Gastrocnemius medialis (tissue), 4 donors: ENCODE data around the gene G3BP1. TPM values are rescaled to one million over a fixed set of nuclear protein-coding genes. Genes with fewer than 3 reads are reported as not detected.

ENCODE experiments used
- ATAC-seq, 2 donors: fragments of 150-250 bp; one replicate each; pipeline ENCODE4 v1.9.1; 2016
- DNase-seq, 2 donors: peaks; one replicate each; pipeline ENCODE4 v3.0.0-alpha.2; 2019
- H3K27ac ChIP-seq, 4 donors: fragments of 200-600 bp; sonication (generic); 1 replicate in 1 of 4; 2 replicates in 3 of 4; pipeline ENCODE4 v1.5.1; 2016 to 2018; ENCODE audit warnings: mild to moderate bottlenecking in 2 of 4, moderate library complexity in 1 of 4
- H3K27me3 ChIP-seq, 3 donors: fragments of 200-600 bp; sonication (generic) in 2 of 3; 1 replicate in 1 of 3; 2 replicates in 2 of 3; pipeline versions ENCODE4 v1.5.1 to v1.6.0; 2016 to 2019; ENCODE audit warnings: mild to moderate bottlenecking in 1 of 3, moderate library complexity in 1 of 3
- H3K36me3 ChIP-seq, 2 donors: fragments of 200-600 bp; sonication (generic) in 1 of 2; one replicate each; pipeline ENCODE4 v1.5.1; 2017 to 2018
- H3K4me1 ChIP-seq, 2 donors: fragments of 200-600 bp; sonication (generic) in 1 of 2; one replicate each; pipeline ENCODE4 v1.5.1; 2016 to 2017; ENCODE audit warnings: mild to moderate bottlenecking in 2 of 2
- H3K4me3 ChIP-seq, 4 donors: fragments of 200-600 bp; sonication (generic) in 3 of 4; 1 replicate in 1 of 4; 2 replicates in 3 of 4; pipeline ENCODE4 v1.5.1; 2016 to 2019; ENCODE audit warnings: mild to moderate bottlenecking in 2 of 4
- H3K9me3 ChIP-seq, 3 donors: fragments of 200-600 bp; sonication (generic) in 2 of 3; 1 replicate in 1 of 3; 2 replicates in 2 of 3; pipeline ENCODE4 v1.5.1; 2016 to 2019
- POLR2A ChIP-seq, 2 donors: fragments of 450-650 bp; IDR thresholded peaks; one replicate each; pipeline ENCODE4 v1.6.1; 2017; ENCODE audit warnings: antibody characterized with exemption in 2 of 2, mild to moderate bottlenecking in 2 of 2, moderate library complexity in 2 of 2
- in situ Hi-C, 4 donors: fragments of 200-750 bp; cut with MboI; loops; one replicate each; pipeline versions ENCODE4 v1.15.0 to v1.8.0; 2017; ENCODE audit warnings: low sequenced_read_pairs in 4 of 4
- intact Hi-C: fragments of 100-400 bp; cut with DNase I; formaldehyde crosslinking; loops from one replicate; pipeline ENCODE4 v1.15.1; 2023; ENCODE audit warnings: low total_unique reads
- total RNA-seq, 4 donors: library from RNA; depleted of rRNA; stranded (reverse); fragments of >200 nt; gene quantifications; one replicate each; pipeline versions ENCODE4 v1.1.0 to v1.2.3, GENCODE V29; 2016
- TF ChIP-seq, protein P1 (sequence below), 5 experiments: fragments of 450-650 bp in 3 of 5; fragments of 200-600 bp in 2 of 5; sonication (generic) in 2 of 5; IDR thresholded peaks in 4 of 5; conservative IDR thresholded peaks in 1 of 5; 1 replicate in 4 of 5; 2 replicates in 1 of 5; pipeline ENCODE4 v1.5.1; 2016 to 2019; ENCODE audit warnings: antibody characterized with exemption in 5 of 5, mild to moderate bottlenecking in 3 of 5, moderate library complexity in 3 of 5

The G3BP1 gene
- total RNA-seq, 4 donors from 2014 or later: 80.5 to 114 (median 108) TPM

DNA sequence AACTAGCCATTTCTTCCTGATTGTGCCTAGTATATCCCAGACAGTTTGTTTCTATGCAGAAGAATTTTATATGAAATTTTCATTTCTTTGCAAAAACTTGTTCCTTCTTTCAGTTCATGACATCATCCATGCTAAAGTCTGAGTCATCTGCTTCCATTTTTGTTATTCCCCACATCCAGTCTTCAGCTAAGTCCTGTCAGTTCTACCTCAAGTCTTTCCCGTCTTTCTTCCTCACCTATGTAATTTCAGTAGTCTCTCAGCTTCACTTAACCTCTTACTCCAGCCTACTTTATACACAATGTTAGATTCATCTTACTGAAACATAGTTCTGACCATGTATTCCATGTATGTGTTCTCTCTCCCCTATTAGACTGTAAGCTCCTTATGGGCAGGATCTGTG is 39.1 kb downstream of the G3BP1 start:
- Histone ChIP-seq H3K4me1 (peaks cover 32 to 43% of the 10 kb centered on the region in 2 donors), H3K4me3 (no peak overlapping the region), H3K27me3 (no peaks in the 10 kb centered on the region), H3K9me3 (no peaks in the 10 kb centered on the region), H3K36me3 (peaks cover 0 to 3% of the 10 kb centered on the region in 2 donors), H3K27ac (peak overlapping the region; percentile 69 to 81 (median 76))
- ATAC-seq (no peak), DNase-seq (no peak)
- intact Hi-C loops (no loop called here), in situ Hi-C loops (no loop called here)
- TF ChIP-seq, protein P1, sequence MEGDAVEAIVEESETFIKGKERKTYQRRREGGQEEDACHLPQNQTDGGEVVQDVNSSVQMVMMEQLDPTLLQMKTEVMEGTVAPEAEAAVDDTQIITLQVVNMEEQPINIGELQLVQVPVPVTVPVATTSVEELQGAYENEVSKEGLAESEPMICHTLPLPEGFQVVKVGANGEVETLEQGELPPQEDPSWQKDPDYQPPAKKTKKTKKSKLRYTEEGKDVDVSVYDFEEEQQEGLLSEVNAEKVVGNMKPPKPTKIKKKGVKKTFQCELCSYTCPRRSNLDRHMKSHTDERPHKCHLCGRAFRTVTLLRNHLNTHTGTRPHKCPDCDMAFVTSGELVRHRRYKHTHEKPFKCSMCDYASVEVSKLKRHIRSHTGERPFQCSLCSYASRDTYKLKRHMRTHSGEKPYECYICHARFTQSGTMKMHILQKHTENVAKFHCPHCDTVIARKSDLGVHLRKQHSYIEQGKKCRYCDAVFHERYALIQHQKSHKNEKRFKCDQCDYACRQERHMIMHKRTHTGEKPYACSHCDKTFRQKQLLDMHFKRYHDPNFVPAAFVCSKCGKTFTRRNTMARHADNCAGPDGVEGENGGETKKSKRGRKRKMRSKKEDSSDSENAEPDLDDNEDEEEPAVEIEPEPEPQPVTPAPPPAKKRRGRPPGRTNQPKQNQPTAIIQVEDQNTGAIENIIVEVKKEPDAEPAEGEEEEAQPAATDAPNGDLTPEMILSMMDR (IDR thresholded peaks at IDR 0.05 in 4 of 5, conservative IDR thresholded peaks at IDR 0.05 in 1 of 5): no peak
- TF ChIP-seq POLR2A (IDR thresholded peaks at IDR 0.05): no peak

DNA sequence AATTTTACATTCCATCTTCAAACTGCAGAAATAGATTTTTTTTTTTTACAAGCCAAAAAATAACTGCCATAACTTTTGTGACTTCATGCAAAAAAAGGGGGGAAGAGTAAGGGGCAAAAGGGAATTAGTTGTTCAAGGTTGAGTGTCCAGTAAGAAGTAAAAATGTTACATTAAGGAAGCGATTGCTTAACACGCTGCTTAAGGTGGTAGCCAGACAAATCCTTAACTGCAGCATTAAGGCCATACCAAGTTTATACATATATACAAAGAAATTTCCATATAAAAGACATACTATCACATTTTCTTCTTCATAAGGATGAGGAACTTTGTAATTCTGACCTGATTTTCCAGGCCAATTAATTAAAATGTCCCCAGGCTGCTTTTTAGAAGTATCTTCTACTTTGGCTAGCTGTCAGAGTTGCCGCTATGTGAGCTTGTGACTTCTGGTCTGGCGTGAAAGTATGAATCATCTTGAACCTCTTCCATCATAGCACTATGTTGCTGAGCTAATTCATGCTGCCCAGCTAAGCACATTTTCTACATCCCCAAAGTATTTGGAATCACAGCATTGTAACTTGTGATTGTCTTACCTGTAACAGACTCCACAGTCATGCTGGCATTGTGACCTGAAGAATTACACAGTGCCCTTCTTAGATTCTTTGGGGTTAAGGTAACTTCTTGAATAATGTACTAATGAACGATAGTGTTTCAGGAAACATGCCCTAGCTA is 40.0 kb downstream of the G3BP1 start:
- Histone ChIP-seq H3K9me3 (no peaks in the 10 kb centered on the region), H3K27me3 (no peaks in the 10 kb centered on the region), H3K27ac (peak overlapping the region; percentile 69 to 81 (median 76)), H3K4me1 (peaks cover 32 to 42% of the 10 kb centered on the region in 2 donors), H3K4me3 (no peak overlapping the region), H3K36me3 (peaks cover 3 to 6% of the 10 kb centered on the region in 2 donors)
- DNase-seq (peak; percentile 54 to 60), ATAC-seq (peak; percentile 98 to 99)
- in situ Hi-C loops: no loop called here
- intact Hi-C loops: no loop called here
- TF ChIP-seq, protein P1 (IDR thresholded peaks at IDR 0.05 in 4 of 5, conservative IDR thresholded peaks at IDR 0.05 in 1 of 5): no peak

DNA sequence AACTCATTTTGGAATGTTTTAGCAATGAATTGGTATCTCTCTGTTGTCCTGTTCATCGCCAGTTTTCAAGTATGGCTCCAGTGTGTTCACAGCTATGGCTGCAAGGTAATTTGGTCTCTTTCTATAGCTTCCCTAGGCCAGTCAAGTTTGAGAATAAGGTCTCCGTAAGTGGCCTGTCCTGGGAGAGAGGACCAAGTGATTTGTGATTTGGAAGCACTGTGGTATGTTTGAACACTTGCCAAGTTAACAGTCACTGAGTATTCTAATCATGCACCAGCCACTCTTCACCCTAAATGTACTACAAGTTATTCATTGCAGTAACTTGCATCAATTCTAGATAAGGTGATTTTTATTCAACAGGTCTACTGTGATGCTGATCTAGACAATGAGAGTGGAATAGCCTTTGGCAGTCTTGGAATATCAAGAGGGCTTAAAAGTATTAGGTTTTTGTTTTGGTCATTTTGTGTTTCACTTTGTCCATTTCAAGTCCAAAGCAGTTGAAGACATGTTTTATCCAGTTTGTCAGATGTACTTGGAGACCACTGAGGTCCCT is 41.1 kb downstream of the G3BP1 start:
- in situ Hi-C loops: no loop called here
- H3K9me3 ChIP-seq: no peaks in the 10 kb centered on the region
- H3K27me3 ChIP-seq: no peaks in the 10 kb centered on the region
- peaks cover 32 to 40% of the 10 kb centered on the region in 2 donors for H3K4me1 ChIP-seq
- ATAC-seq: peak in 1 of 2 donors; percentile 25
- H3K4me3 ChIP-seq: no peak overlapping the region
- H3K27ac ChIP-seq: peak overlapping the region; percentile 69 to 81 (median 76)
- H3K36me3 ChIP-seq: peaks cover 3 to 6% of the 10 kb centered on the region in 2 donors
- no peak for DNase-seq
- intact Hi-C loops: no loop called here
- no peak for TF ChIP-seq POLR2A (IDR thresholded peaks at IDR 0.05)
- TF ChIP-seq, protein P1 (IDR thresholded peaks at IDR 0.05 in 4 of 5, conservative IDR thresholded peaks at IDR 0.05 in 1 of 5): no peak

GRCh38 chr5:151815051-151815450 is 43.3 kb downstream of the G3BP1 start:
- in situ Hi-C loops (no loop called here), intact Hi-C loops (no loop called here)
- DNase-seq (no peak), ATAC-seq (no peak)
- no peaks in the 10 kb centered on the region for H3K9me3 ChIP-seq
- no peak for TF ChIP-seq POLR2A (IDR thresholded peaks at IDR 0.05)
- TF ChIP-seq, protein P1 (IDR thresholded peaks at IDR 0.05 in 4 of 5, conservative IDR thresholded peaks at IDR 0.05 in 1 of 5): no peak
- peaks cover 3 to 6% of the 10 kb centered on the region in 2 donors for H3K36me3 ChIP-seq
- H3K4me1 ChIP-seq: peaks cover 32 to 35% of the 10 kb centered on the region in 2 donors
- no peak overlapping the region for H3K27ac ChIP-seq
- no peak overlapping the region for H3K4me3 ChIP-seq
- no peaks in the 10 kb centered on the region for H3K27me3 ChIP-seq
